Measurements from ENCODE around the gene CENPF.

Gene CENPF

DNA sequence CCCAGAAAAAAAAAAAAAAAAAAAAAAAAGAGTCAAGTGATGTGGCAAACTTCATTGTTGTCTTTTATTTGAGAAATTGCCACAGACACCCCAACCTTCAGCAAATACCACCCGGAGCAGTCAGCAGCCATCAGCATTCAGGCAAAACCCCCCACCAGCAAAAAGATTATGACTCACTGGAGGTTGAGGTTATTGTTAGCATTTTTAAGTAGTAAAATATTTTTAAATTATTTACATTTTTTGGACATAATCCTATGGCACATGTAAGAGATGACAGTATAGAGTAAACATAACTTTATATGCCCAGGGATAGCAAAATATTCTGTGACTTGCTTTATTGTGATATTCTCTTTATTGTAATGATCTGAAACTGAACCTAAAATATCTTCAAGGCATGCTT lies 95.6 kb downstream of the CENPF start:
- Histone ChIP-seq H3K9me3 (replicated peaks in 1 of 11) (peaks cover 0 to 16% (median 3%) of the 10 kb centered on the region in 11 experiments; a peak in 7 of 22 replicates), H3K36me3 (no peaks in the 10 kb centered on the region)

DNA sequence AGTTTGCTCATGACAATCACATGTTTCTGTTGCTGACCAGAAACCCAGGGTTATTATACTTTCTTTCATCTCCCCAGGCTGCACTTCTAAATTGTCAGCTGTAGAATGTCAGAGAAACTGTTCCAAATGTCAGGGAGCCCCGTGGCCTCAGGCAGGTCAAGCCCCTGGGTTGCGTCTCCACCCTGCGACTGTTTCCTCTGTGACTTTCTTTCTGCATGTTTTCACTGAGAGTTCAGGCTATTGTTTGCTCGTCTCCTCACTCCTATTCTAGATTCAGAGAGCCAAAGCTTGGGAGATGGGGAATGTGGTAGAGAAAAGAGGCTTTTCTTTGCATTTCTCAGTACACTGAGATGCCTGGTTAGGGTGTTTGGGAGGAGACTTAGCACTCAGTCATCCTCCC lies 97.4 kb downstream of the CENPF start:
- no peak overlapping the region for H3K4me3 ChIP-seq
- H3K27ac ChIP-seq, result no peak overlapping the region
- no peak overlapping the region for H3K9ac ChIP-seq
- no peaks in the 10 kb centered on the region for H3K4me1 ChIP-seq
- no peaks in the 10 kb centered on the region for H3K36me3 ChIP-seq
- no peaks in the 10 kb centered on the region for H3K27me3 ChIP-seq
- TF ChIP-seq Cebpa-rat (IDR thresholded peaks at IDR 0.05), result no peak
- H3K4me2 ChIP-seq, result no peak overlapping the region
- H4K20me1 ChIP-seq, result no peaks in the 10 kb centered on the region
- H3K9me3 ChIP-seq (replicated peaks in 1 of 11), result peaks cover 0 to 31% (median 9%) of the 10 kb centered on the region in 11 experiments; a peak in 12 of 22 replicates

More for the DNA sequence above, 95.6 kb downstream of the CENPF start:
- Histone ChIP-seq H3K4me3 (no peak overlapping the region), H4K20me1 (no peaks in the 10 kb centered on the region), H3K27me3 (no peaks in the 10 kb centered on the region), H3K4me2 (no peak overlapping the region), H3K4me1 (no peaks in the 10 kb centered on the region), H3K27ac (no peak overlapping the region), H3K9ac (no peak overlapping the region)
- no peak for TF ChIP-seq Cebpa-rat (IDR thresholded peaks at IDR 0.05)

DNA sequence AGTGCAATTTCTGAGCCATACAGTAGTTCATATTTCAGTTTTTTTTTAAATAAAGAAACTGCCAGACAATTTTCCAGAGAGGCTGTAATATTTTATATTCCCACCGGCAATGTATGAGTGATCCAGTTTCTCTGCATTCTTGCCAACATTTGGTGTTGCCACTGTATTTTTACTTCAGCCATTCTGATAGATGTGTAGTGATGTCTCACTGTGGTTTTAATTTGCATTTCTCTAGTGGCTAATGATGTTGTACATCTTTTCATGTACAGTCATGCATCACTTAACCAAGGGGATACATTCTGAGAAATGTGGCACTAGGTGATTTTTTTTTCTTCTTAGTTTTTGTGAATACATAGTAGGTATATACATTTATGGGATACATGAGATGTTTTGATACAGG lies 99.6 kb downstream of the CENPF start:
- no peaks in the 10 kb centered on the region for H3K4me1 ChIP-seq
- no peaks in the 10 kb centered on the region for H3K27me3 ChIP-seq
- no peak overlapping the region for H3K27ac ChIP-seq
- no peak overlapping the region for H3K4me2 ChIP-seq
- TF ChIP-seq Cebpa-rat (IDR thresholded peaks at IDR 0.05), result no peak
- no peak overlapping the region for H3K4me3 ChIP-seq
- no peaks in the 10 kb centered on the region for H4K20me1 ChIP-seq
- H3K9me3 ChIP-seq (replicated peaks in 1 of 11), result peaks cover 0 to 18% (median 8%) of the 10 kb centered on the region in 11 experiments; a peak in 10 of 22 replicates
- no peaks in the 10 kb centered on the region for H3K36me3 ChIP-seq
- no peak overlapping the region for H3K9ac ChIP-seq

DNA sequence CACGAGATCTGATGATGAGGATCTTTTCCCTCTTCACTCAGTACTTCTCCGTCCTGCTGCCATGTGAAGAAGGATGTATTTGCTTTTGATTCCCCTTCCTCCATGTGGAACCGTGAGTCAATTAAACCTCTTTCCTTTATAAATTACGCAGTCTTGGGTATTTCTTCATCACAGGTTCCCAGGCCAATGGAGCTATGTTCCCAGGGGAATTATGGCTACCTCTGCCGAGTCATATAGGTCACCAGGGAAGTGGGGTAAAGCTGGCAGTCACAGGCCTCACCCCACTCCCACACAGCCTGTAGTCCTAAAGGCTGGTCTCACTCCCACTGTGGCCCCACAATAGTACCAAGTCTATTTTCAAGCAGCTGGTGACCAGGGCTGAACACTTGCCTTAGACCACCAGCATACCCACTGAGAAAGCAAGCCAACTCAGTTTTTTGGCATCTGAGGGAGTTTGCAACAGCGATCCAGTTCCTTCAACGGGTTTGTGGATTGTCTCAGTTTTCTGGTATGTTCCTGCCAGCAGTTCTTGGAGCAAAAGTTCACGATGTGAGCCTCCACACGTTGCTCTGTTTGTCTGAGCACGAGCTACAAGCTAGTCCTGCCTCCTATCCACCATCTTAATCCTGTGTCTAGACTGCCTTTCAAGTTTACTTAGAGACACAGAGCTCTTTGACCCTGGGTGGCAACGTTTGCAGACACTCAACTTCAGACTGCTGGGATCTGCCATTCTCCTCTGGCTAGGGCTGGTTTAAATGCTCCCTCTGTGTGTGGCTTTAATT lies 104.5 kb downstream of the CENPF start:
- H3K4me3 ChIP-seq, result no peak overlapping the region
- H3K27me3 ChIP-seq, result no peaks in the 10 kb centered on the region
- no peak overlapping the region for H3K9ac ChIP-seq
- no peaks in the 10 kb centered on the region for H3K36me3 ChIP-seq
- TF ChIP-seq Cebpa-rat (IDR thresholded peaks at IDR 0.05), result no peak
- peaks cover 0 to 18% (median 8%) of the 10 kb centered on the region in 11 experiments; a peak in 10 of 22 replicates for H3K9me3 ChIP-seq (replicated peaks in 1 of 11)
- no peak overlapping the region for H3K27ac ChIP-seq
- no peaks in the 10 kb centered on the region for H4K20me1 ChIP-seq
- no peak overlapping the region for H3K4me2 ChIP-seq
- no peaks in the 10 kb centered on the region for H3K4me1 ChIP-seq

DNA sequence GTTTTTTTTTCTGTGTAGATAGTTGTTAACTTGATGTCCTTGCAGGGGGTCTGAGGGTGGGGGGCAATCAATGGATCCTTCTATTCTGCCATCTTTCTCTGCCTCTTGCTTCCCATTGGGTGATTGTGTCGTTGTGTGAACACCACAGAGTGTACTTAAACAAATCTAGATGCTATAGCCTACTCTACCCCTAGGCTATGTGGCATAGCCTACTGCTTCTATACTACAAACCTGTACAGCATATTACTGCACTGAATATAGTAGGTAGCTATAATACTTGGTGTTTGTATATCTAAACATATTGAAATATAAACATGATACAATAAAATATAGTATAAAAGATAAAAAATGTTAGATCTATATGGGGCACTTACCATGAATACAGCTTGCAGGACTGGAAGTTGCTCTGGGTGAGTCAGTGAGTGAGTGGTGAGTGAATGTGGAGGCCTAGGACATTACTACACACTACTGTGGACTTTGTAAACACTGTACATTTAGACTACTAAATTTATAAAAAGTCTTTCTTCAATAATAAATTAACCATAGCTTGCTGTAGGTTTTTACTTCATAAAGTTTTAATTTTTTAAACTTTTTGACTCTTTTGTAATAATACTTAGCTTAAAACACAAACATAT lies 105.4 kb downstream of the CENPF start:
- TF ChIP-seq Cebpa-rat (IDR thresholded peaks at IDR 0.05), result no peak
- no peaks in the 10 kb centered on the region for H3K4me1 ChIP-seq
- no peak overlapping the region for H3K4me3 ChIP-seq
- H4K20me1 ChIP-seq, result no peaks in the 10 kb centered on the region
- H3K27me3 ChIP-seq, result no peaks in the 10 kb centered on the region
- H3K36me3 ChIP-seq, result no peaks in the 10 kb centered on the region
- peaks cover 0 to 17% (median 8%) of the 10 kb centered on the region in 11 experiments; a peak in 10 of 22 replicates for H3K9me3 ChIP-seq (replicated peaks in 1 of 11)
- no peak overlapping the region for H3K4me2 ChIP-seq
- no peak overlapping the region for H3K9ac ChIP-seq
- no peak overlapping the region for H3K27ac ChIP-seq

DNA sequence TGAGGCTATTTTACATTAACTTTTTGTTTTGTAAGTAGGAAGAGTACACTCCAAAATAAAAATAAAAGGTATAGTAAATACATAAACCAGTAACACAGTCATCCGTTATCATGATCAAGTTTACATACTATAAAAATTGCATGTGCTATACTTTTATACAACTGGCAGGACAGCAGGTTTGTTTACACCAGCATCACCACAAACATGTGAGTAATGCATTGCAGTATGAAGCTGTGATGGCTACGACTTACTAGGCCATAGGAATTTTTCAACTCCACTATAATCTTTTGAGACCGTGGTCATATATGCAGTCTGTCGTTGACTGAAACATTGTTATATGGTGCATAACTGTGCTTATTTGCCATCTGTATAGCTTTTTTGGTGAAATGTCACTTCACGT lies 106.2 kb downstream of the CENPF start:
- no peaks in the 10 kb centered on the region for H3K27me3 ChIP-seq
- H3K36me3 ChIP-seq, result no peaks in the 10 kb centered on the region
- H3K27ac ChIP-seq, result no peak overlapping the region
- H3K9ac ChIP-seq, result no peak overlapping the region
- no peak for TF ChIP-seq Cebpa-rat (IDR thresholded peaks at IDR 0.05)
- no peaks in the 10 kb centered on the region for H3K4me1 ChIP-seq
- no peaks in the 10 kb centered on the region for H4K20me1 ChIP-seq
- no peak overlapping the region for H3K4me3 ChIP-seq
- H3K4me2 ChIP-seq, result no peak overlapping the region
- H3K9me3 ChIP-seq (replicated peaks in 1 of 11), result peaks cover 0 to 9% (median 6%) of the 10 kb centered on the region in 11 experiments; a peak in 6 of 22 replicates

DNA sequence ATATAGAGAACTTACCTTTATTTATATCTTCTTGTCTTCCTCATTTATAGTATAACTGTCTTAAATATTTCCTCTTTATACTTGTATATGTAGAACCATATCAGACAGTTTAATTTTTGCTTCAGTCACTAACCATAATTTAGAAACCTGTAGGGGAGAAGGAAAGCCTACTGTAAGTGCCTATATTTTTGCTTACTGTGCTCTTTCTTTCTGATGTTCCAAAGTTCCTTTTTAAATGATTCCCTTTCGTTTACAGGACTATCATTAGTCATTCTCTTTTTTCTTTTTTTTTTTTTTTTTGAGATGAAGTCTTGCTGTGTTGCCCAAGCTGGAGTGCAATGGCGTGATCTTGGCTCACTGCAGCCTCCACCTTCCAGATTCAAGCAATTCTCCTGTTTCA lies 109.7 kb downstream of the CENPF start:
- H3K9me3 ChIP-seq (replicated peaks in 1 of 11), result no peaks in the 10 kb centered on the region
- no peak overlapping the region for H3K4me2 ChIP-seq
- no peak overlapping the region for H3K9ac ChIP-seq
- no peaks in the 10 kb centered on the region for H4K20me1 ChIP-seq
- H3K4me1 ChIP-seq, result no peaks in the 10 kb centered on the region
- H3K4me3 ChIP-seq, result no peak overlapping the region
- TF ChIP-seq Cebpa-rat (IDR thresholded peaks at IDR 0.05), result no peak
- no peaks in the 10 kb centered on the region for H3K27me3 ChIP-seq
- H3K36me3 ChIP-seq, result no peaks in the 10 kb centered on the region
- no peak overlapping the region for H3K27ac ChIP-seq
